Mucosa of stomach (tissue), 1 donor: Measurements from ENCODE around the gene RASGRP3.
"Not testable (repeated sequence)": the region's sequence is repeated elsewhere in the genome, so short reads cannot be mapped to it uniquely, and the experiment has no call there.

Source experiments
- H3K27me3 ChIP-seq: one replicate; pipeline ENCODE4 v1.7.0; 2013; ENCODE audit warnings: mild to moderate bottlenecking, low read length; ENCODE audit not compliant: control insufficient read depth, insufficient read depth
- H3K36me3 ChIP-seq: one replicate; pipeline ENCODE4 v1.7.0; 2013; ENCODE audit warnings: low read length; ENCODE audit not compliant: control insufficient read depth, insufficient read depth
- H3K4me1 ChIP-seq: one replicate; pipeline ENCODE4 v1.7.0; 2013; ENCODE audit warnings: mild to moderate bottlenecking, low read length; ENCODE audit not compliant: control insufficient read depth, insufficient read depth
- H3K4me3 ChIP-seq: one replicate; pipeline ENCODE4 v1.7.0; 2013; ENCODE audit warnings: low read length
- H3K9ac ChIP-seq: one replicate; pipeline ENCODE4 v1.7.0; 2013; ENCODE audit warnings: mild to moderate bottlenecking, low read length, moderate library complexity
- H3K9me3 ChIP-seq: one replicate; pipeline ENCODE4 v1.7.0; 2013; ENCODE audit warnings: mild to moderate bottlenecking, low read length, moderate library complexity; ENCODE audit not compliant: control insufficient read depth
- donor health status: Pancreatic carcinoma.

RASGRP3 gene

DNA sequence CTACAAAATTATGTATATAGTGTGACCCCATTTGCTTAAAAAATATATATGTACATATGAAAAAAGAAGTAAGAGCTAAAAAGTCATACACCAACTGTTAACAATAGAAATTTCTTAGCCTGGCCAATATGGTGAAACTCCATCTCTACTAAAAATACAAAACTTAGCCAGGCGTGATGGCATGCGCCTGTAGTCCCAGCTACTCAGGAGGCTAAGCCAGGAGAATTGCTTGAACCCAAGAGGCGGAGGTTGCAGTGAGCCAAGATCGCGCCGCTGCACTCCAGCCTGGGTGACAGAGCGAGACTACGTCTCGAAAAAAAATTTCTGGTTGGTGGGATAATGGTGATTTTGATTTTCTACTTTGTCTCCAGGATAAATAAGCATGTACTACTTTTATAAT, 34.4 kb upstream of the RASGRP3 start:
- not testable (repeated sequence) for H3K36me3 ChIP-seq, H3K27me3 ChIP-seq, H3K4me1 ChIP-seq, H3K9ac ChIP-seq, H3K4me3 ChIP-seq, H3K9me3 ChIP-seq

DNA sequence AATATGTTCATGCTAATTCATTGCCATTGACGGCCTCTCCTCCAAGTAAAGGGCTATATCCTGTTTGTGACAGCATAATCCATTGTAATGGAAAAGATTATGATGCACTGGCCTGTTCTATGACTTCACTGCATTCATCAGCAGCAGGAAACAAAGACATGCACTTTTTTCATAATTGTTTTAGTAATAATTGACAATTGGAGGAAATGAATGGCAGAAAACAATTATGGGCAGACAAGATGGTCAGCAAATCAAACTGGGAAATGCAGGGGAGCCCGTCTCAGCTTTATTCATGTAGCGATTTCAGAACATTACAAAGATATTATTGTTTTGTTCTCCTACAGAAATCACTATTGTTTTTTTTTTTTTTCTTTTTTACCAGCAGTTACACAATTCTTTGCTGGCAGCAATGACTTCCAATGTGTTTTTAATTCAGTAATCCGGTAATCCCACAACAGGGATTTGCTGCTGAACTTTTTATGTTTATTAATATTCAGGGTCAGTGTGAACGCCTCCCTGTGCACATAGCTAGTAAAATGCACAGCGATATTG, 33.8 kb upstream of the RASGRP3 start:
- no peak overlapping the region for H3K4me3 ChIP-seq
- H3K27me3 ChIP-seq = no peaks in the 10 kb centered on the region

DNA sequence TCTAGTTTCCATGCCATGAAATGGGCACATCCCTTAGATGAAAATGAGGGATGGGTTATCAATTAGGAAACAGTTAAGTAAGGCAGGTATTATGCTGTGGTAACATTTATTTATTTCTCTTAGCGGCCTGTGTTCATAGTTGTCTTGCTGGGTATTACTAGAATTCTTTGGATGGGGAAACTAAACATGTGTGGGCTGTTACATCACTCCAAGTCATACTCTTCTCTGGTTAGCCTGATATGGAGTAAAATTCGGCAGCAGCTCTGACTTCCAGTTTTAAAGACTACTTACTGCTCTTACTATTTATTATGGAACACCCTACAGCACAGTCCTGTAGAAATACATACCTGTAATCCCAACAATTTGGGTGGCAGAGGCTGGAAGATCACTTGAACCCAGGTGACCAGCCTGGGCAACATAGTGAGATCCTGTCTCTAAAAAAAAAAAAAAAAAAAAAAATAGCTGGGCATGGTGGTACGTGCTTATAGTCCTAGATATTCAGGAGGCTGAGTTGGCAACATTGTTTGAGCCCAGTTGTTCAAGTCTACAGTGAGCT, 33.1 kb upstream of the RASGRP3 start:
- no peak overlapping the region for H3K4me3 ChIP-seq
- no peak overlapping the region for H3K9ac ChIP-seq
- H3K9me3 ChIP-seq = no peaks in the 10 kb centered on the region
- H3K36me3 ChIP-seq = no peaks in the 10 kb centered on the region
- H3K4me1 ChIP-seq = no peaks in the 10 kb centered on the region
- no peaks in the 10 kb centered on the region for H3K27me3 ChIP-seq

More for the DNA sequence above, 33.8 kb upstream of the RASGRP3 start:
- H3K9me3 ChIP-seq = no peaks in the 10 kb centered on the region
- no peaks in the 10 kb centered on the region for H3K4me1 ChIP-seq
- no peak overlapping the region for H3K9ac ChIP-seq
- no peaks in the 10 kb centered on the region for H3K36me3 ChIP-seq

DNA sequence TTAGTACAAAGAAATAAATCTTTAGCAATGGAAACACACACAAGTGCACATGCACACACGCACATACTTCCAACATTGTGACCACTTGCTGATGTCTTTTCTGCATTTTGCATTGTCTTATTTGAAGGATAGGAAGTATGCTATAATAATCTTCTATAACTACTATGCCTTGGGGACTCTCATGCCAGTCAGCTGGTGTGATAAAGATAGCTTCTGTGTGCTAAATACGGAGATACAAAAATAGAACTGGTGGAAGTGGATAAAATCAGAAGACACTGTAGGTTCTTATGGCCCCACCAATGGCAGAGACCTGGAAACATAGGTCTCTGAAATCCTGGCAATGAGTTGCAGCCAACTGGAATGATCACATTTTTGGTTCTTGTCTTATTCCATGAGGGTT, 31.5 kb upstream of the RASGRP3 start:
- no peaks in the 10 kb centered on the region for H3K9me3 ChIP-seq
- no peaks in the 10 kb centered on the region for H3K4me1 ChIP-seq
- no peaks in the 10 kb centered on the region for H3K36me3 ChIP-seq
- no peaks in the 10 kb centered on the region for H3K27me3 ChIP-seq
- no peak overlapping the region for H3K4me3 ChIP-seq
- H3K9ac ChIP-seq = no peak overlapping the region

DNA sequence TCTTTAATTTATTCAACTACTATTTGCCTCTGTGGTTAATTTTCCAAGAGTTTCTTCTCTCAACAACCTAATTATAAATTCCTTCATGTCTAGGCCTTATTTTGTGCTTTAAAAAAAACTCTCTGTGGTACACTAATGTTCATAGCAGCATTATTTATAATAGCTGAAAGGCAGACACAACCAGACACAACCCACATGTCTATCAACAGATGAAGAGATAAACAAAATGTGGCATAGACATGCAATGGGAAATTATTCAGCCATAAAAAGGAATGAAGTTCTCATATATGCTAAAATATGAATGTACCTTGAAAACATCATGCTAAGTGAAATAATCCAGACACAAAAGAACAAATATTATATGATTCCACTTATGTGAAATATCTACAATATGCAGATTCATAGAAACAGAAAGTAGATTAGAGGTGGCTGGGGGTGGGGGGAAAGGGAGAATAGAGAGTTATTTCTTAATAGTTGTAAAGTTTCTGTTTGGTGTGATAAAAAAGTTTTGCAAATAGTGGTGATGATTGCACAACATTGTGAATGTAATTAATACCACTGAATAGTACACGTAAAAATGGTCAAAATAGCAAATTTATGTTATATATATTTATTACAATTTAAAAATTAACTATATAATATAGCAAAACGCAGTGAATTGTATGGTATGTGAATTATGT, 28.1 kb upstream of the RASGRP3 start:
- Histone ChIP-seq H3K9me3 (no peaks in the 10 kb centered on the region), H3K4me1 (no peaks in the 10 kb centered on the region), H3K4me3 (no peak overlapping the region), H3K27me3 (no peaks in the 10 kb centered on the region), H3K36me3 (no peaks in the 10 kb centered on the region), H3K9ac (no peak overlapping the region)

DNA sequence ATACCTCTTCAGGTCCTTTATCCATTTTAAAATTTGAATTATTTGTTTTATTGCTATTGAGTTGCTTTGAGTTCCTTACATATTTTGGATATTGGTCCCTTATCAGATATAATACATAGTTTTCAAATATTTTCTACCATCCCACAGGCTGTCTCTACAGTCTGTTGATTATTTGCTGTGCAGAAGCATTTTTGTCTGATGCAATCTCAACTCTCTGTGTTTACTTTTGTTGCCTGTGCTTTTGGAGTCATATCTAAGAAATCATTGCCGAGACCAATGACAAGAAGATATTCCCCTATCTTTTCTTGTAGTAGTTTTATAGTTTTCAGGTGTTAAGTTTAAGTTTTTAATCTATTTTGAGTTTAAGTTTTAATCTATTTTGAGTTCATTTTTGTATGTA, 25.2 kb upstream of the RASGRP3 start:
- Histone ChIP-seq H3K27me3 (no peaks in the 10 kb centered on the region), H3K9ac (no peak overlapping the region), H3K4me3 (no peak overlapping the region), H3K36me3 (no peaks in the 10 kb centered on the region), H3K9me3 (no peaks in the 10 kb centered on the region), H3K4me1 (no peaks in the 10 kb centered on the region)

DNA sequence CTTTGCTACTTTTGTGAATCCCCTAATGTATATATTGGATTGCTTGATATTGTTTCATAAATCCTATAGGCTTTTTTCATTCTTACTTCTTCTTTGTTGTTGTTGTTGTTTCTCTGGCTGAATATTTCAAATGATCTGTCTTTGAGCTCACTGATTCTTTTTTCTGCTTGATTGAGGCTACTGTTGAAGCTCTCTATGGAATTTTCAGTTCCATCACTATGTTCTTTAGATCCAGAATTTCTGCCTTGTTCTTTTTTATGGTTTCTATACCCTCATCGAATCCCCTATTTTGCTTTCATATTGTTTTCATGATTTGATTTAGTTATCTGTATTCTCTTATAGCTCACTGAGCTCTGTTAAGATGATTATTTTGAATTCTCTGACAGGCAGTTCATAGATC, 24.6 kb upstream of the RASGRP3 start:
- H3K9me3 ChIP-seq = no peaks in the 10 kb centered on the region
- no peak overlapping the region for H3K4me3 ChIP-seq
- no peak overlapping the region for H3K9ac ChIP-seq
- H3K36me3 ChIP-seq = no peaks in the 10 kb centered on the region
- H3K27me3 ChIP-seq = no peaks in the 10 kb centered on the region
- no peaks in the 10 kb centered on the region for H3K4me1 ChIP-seq

DNA sequence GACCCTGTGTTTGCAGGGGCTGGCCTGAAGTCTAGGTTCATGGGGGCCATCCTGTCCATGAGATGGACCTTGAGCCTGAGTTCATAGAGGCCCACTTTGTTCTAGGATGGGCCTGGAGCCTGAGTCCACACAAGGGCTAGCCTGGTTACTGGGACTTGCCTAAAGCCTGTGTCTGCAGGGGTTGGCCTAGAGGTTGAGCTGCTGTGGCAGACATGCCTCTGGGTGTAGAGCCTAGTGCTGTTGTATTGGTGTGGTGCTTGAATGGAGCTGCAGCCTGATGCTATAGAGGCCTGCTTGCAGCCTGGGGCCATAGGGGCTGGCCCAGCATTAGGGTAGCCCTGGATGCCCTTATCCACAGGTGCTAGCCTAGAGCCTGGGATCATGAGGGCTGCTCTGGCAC, 23.9 kb upstream of the RASGRP3 start:
- Histone ChIP-seq H3K4me1 (no peaks in the 10 kb centered on the region), H3K27me3 (no peaks in the 10 kb centered on the region), H3K4me3 (no peak overlapping the region), H3K9ac (no peak overlapping the region), H3K36me3 (no peaks in the 10 kb centered on the region), H3K9me3 (no peaks in the 10 kb centered on the region)

DNA sequence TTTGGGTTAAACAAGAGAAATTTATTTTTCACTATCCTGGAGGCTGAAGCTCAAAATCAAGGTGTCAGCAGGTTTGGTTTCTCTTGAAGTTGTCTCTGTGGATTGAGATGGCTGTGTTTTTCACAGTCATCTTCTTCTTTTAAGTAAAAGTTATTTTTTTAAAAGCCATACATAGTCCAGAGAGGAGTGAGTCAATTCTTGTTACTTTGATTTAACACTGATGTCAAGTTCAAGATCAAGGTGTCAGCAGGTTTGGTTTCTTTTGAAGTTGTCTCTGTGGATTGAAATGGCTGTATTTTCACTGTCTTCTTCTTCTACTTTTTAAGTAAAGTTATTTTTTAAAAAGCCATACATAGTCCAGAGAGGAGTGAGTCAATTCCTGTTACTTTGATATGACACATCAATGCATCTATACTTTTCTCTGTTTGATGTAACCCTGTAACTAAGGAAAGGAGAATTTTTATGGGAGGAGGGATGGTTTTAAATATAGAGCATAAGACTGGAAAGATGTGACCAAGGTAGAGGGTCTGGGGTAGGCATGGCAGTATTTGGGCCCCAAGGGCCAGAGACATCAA, 22.5 kb upstream of the RASGRP3 start:
- Histone ChIP-seq H3K36me3 (no peaks in the 10 kb centered on the region), H3K9ac (no peak overlapping the region), H3K9me3 (no peaks in the 10 kb centered on the region), H3K4me3 (no peak overlapping the region), H3K27me3 (no peaks in the 10 kb centered on the region), H3K4me1 (no peaks in the 10 kb centered on the region)

DNA sequence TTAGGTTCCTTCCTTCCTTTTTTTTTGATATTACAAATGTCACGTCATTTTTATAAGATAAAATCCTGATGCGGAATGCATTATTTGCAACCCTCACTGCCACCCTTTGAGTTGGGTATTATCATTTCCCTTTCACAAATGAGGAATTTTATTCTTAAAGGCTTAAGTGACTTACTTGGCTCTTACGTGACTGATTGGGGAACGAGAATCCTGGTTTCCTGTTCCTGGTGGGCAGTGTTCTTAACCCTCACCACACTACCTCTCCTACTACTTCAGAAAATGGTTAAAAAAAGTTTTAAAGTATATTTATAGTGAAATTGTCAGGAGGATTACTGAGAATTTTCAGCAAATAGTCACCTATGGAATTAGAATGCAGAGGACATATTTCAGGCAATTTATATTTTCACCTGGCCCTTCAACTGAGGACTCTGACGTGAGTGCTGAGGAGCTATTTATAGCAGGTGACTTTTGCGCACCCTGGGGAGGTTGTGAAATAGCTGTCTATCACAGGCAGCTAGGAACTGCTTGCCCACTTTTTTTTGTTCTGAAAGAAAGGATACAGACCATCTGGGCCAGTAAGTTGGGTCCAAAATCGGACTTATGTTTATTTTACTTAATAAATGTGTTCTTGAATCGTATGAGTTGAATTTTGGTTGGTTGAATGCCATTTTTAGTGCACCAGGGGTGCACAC, 18.7 kb upstream of the RASGRP3 start:
- Histone ChIP-seq H3K36me3 (no peaks in the 10 kb centered on the region), H3K9ac (no peak overlapping the region), H3K4me3 (no peak overlapping the region), H3K4me1 (no peaks in the 10 kb centered on the region), H3K9me3 (no peaks in the 10 kb centered on the region), H3K27me3 (no peaks in the 10 kb centered on the region)

DNA sequence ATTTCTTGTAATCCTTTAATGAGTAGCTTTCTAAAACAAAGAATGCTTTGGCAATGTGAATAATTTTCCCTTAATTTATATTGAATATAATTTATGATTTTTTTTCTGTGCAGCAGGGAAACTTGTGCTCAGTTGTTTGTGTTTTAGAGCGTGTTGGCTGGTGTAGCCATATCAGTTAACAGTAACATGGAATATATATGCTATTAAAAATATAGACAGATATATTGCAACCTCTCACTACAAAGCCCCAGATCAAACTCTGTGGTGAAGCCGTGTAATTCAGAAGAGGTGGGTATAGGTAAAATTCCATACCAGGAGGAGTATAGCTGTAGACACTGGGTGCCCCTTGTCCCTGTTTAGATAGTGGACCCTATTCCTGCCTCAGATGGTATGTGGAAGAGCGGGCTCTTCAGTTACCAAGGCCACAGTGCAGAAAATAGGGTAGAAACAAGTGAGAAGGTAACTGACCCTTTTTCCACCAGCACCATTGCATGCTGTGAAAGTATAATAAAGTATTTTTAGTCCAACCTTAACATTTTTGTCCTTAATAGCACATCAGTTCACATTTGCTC, 18.1 kb upstream of the RASGRP3 start:
- H3K36me3 ChIP-seq = no peaks in the 10 kb centered on the region
- H3K27me3 ChIP-seq = no peaks in the 10 kb centered on the region
- no peak overlapping the region for H3K9ac ChIP-seq
- H3K4me1 ChIP-seq = no peaks in the 10 kb centered on the region
- no peaks in the 10 kb centered on the region for H3K9me3 ChIP-seq
- H3K4me3 ChIP-seq = no peak overlapping the region

DNA sequence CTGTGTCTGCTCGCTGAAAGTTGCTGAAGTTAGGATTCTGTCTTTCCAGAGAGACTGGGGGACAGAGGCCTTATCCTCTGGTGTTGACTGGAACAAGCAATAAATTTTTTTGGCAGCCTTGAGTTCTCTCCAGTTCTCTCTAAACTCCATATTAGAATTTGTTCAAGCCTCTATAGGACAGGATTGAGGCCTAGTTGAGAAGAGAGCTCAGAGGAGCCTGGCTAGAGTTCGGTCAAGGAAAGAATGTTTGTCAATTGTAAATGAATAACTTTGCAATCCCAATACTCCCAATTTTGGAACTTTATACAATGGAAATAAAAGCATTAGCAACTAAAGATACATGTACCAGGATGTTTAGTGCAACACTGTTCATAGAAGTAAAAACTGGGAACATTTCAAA, 16.7 kb upstream of the RASGRP3 start:
- H3K27me3 ChIP-seq = no peaks in the 10 kb centered on the region
- H3K9me3 ChIP-seq = no peaks in the 10 kb centered on the region
- H3K36me3 ChIP-seq = no peaks in the 10 kb centered on the region
- no peaks in the 10 kb centered on the region for H3K4me1 ChIP-seq
- H3K4me3 ChIP-seq = no peak overlapping the region
- no peak overlapping the region for H3K9ac ChIP-seq
